GM06990 (cell line): ENCODE results near the gene TBC1D20.

Experiments
- DNase-seq: peaks from one replicate; pipeline ENCODE4 v3.0.0-alpha.2; 2011; ENCODE audit not compliant: insufficient read length; ENCODE audit errors: extremely low read depth
- H3K27me3 ChIP-seq: replicated peaks from 2 replicates; pipeline ENCODE4 v1.6.0; 2011; ENCODE audit warnings: low read length; ENCODE audit not compliant: control insufficient read depth, insufficient read depth
- H3K36me3 ChIP-seq: 2 replicates; pipeline ENCODE4 v1.5.1; 2011; ENCODE audit warnings: low read length; ENCODE audit not compliant: control insufficient read depth, insufficient read depth
- H3K4me3 ChIP-seq: replicated peaks from 2 replicates; pipeline ENCODE4 v1.5.1; 2011; ENCODE audit warnings: low read depth, mild to moderate bottlenecking, control low read depth, low read length
- CTCF ChIP-seq: IDR thresholded peaks from 2 replicates; pipeline ENCODE4 v1.5.1; 2011; ENCODE audit warnings: low read length, control low read depth, mild to moderate bottlenecking, inconsistent platforms; ENCODE audit not compliant: insufficient read depth, poor library complexity, severe bottlenecking

The TBC1D20 gene

GRCh38 chr20:472137-472846 is 10.0 kb upstream of the TBC1D20 start:
- Histone ChIP-seq H3K4me3 (no peak overlapping the region), H3K27me3 (no peaks in the 10 kb centered on the region), H3K36me3 (peaks cover 3% of the 10 kb centered on the region)
- no peak for DNase-seq
- TF ChIP-seq CTCF, result no peak

- no peaks in the 10 kb centered on the region; the same call in 1 of the 2 replicates for H3K36me3 ChIP-seq
- no peak overlapping the region for H3K4me3 ChIP-seq
- DNase-seq, result no peak
- no peak for TF ChIP-seq CTCF
- H3K27me3 ChIP-seq, result no peaks in the 10 kb centered on the region
These were observed 7.6 kb upstream of the TBC1D20 start for GRCh38 chr20:469746-470490.

GRCh38 chr20:467755-468154 is 5.4 kb upstream of the TBC1D20 start:
- no peak for DNase-seq
- no peaks in the 10 kb centered on the region for H3K36me3 ChIP-seq
- no peak overlapping the region for H3K4me3 ChIP-seq
- no peaks in the 10 kb centered on the region for H3K27me3 ChIP-seq
- no peak for TF ChIP-seq CTCF

GRCh38 chr20:461254-462198 is 807 bp downstream of the TBC1D20 start:
- TF ChIP-seq CTCF, result no peak
- DNase-seq, result peak; percentile 72

GRCh38 chr20:460707-461106 is 1.6 kb downstream of the TBC1D20 start:
- TF ChIP-seq CTCF, result no peak
- Histone ChIP-seq H3K27me3 (no peaks in the 10 kb centered on the region), H3K4me3 (no peak overlapping the region; the same call in none of the 2 replicates), H3K36me3 (no peaks in the 10 kb centered on the region)
- no peak for DNase-seq

More at GRCh38 chr20:461254-462198, 807 bp downstream of the TBC1D20 start:
- Histone ChIP-seq H3K4me3 (peak overlapping the region; percentile 87), H3K27me3 (no peaks in the 10 kb centered on the region), H3K36me3 (no peaks in the 10 kb centered on the region)
